SIG-M5 treated with dmso at 0.1 percent for 504 hours (cell line): ENCODE measurements around the gene GRID2.

Experiments used
- DNase-seq: peaks from one replicate; lab custom pipeline; 2025; ENCODE audit not compliant: unreplicated experiment; lab: John Stamatoyannopoulos, UW

GRID2 gene

DNA sequence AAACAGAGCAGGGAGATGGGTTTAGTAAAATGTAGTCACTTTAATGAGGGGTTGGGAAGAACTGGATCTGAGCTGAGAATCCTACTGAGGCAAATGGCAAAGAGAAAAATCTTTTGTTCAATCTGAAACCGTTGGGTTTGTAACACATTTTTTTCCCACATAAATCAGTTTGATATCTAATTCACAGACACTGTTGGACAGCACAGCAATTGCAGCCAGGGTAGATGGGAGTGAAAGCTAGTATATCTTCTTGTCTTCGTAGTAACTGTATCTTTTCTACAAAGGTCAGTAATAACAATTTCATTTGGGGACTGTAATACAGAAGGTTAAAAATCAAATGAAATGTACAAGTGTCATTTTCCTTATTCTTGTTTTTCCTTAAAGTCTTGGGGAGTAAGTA is 875.3 kb downstream of the GRID2 start:
- no peak for DNase-seq

DNA sequence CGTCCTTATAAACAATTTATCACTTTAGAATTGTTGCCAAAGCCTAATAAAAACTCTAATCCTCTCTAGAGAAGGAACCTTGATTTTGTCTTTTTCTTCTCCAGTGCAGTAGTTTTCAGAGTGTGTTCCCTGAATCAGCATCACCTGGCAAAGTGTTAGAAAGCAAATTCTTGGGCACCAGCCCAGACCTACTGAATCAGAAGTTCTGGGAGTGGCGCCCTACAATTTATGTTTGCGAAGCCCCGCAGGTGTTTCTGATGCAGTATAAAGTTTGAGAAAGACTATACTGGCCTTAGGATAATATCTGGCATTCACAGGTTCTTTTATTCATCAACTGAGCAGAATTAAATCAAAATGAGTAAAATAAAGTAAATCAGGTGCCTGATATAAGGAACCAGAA is 879.0 kb downstream of the GRID2 start:
- no peak for DNase-seq

DNA sequence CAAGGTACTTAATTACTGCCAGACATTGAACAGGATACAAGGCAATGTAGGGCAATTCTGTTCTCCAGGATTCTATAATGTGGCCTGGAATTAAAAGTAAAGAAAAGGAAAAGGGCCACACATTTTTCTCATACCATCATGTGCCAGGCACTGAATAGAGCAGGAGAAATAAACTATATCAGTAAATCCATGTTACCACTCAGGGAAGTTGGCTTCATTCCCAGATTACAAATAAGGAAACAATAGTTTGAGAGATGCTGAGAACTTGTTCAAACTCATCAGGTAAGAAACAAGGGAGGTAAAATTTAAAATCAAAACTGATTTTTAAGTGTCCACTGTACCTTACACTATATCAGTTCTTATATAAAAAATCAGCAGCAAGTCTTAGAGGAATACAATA is 879.8 kb downstream of the GRID2 start:
- DNase-seq, result no peak

- no peak for DNase-seq
Measured at GRCh38 chr4:93184053-93184452, 880.3 kb downstream of the GRID2 start.

GRCh38 chr4:93186846-93187245 is 883.1 kb downstream of the GRID2 start:
- no peak for DNase-seq

- no peak for DNase-seq
Measured at GRCh38 chr4:93187466-93187865, 883.7 kb downstream of the GRID2 start.

- DNase-seq, result no peak
Measured at GRCh38 chr4:93187892-93188291, 884.1 kb downstream of the GRID2 start.

DNA sequence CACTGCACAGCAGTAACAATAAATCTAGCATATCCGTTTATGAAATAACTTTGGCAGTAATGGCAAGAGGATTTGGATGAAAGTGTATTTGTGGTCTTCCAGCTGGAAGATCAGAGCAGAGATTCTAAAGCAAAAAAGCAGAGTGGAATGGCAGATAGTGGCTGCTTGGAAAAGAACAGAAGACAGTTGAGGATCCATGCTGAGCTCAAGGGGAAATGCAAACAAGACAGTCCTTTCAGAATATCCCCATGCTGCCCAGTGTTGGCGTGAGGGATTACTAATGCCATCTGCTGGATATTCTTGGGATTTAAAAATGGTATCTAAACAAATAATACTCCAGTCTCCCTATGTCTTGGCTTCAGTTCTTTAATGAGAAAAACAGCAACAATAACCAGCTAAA is 895.7 kb downstream of the GRID2 start:
- DNase-seq, result peak; percentile 24

DNA sequence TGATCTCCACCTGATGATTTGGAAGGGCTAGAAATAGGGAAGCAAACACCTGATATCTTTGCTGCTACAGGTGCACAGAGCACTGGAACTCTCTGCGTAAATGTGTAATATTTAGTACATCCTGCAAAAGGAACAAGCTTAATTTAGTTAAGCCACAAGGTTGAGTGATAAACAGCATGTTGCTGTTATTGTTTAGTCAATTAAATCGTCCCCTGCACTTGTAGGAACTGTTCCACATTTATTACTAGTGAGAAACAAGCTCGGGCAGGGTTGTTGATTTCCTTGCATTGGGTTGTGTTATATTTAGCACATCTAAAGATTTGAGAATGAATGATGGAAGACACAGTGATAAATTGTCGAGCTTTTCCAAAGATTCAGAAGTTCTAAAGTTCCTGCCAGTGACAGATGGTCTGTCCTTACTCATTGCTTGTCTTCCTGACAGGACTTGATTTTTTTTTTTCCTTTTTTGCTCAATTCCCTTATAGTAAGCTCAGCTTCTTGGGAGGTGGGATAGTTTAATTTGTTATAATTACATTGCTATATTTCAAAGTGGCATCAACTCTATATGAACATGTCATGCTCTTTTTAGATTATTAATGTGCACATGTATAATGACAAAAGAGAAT is 897.8 kb downstream of the GRID2 start:
- DNase-seq, result no peak

GRCh38 chr4:93203708-93204107 is 899.9 kb downstream of the GRID2 start:
- DNase-seq, result no peak

- DNase-seq, result no peak
Measured at GRCh38 chr4:93212250-93212649, 908.5 kb downstream of the GRID2 start.

DNA sequence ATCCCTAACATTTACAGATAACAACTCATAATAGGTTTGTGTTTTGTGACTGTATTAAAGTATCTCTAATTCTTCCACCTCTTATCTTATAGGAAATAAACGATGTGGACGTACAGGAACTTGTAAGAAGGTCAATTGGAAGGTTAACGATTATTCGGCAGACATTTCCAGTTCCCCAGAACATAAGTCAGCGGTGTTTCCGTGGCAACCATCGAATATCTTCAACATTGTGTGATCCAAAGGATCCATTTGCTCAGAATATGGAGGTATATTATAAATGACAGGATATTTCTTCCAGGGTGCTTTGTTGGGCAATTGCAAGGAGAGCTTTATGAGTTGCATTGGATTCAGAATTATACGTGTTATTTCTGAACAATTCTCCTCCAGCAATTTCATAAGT is 912.9 kb downstream of the GRID2 start:
- DNase-seq, result no peak

GRCh38 chr4:93217431-93217830 is 913.7 kb downstream of the GRID2 start:
- no peak for DNase-seq

- no peak for DNase-seq
Measured at GRCh38 chr4:93221771-93222170, 918.0 kb downstream of the GRID2 start.

DNA sequence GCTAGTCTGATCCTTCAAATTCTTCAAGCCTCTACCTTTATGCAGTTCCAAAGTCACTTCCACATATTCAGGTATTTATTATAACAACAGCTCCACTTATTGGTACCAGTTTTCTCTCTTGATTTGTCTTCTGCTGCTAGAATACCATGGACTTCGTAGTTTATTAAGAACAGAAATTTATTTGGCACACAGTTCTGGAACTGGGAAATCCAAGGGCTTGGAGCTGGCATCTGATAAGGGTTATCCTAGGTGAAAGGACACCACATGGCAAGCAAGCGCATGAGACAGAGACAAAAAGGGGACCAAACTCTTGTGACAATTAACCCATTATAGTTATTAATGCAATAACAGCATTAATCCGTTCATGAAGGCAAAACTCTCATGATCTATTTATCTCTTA is 924.3 kb downstream of the GRID2 start:
- no peak for DNase-seq

GRCh38 chr4:93232883-93233282 is 929.1 kb downstream of the GRID2 start:
- no peak for DNase-seq

DNA sequence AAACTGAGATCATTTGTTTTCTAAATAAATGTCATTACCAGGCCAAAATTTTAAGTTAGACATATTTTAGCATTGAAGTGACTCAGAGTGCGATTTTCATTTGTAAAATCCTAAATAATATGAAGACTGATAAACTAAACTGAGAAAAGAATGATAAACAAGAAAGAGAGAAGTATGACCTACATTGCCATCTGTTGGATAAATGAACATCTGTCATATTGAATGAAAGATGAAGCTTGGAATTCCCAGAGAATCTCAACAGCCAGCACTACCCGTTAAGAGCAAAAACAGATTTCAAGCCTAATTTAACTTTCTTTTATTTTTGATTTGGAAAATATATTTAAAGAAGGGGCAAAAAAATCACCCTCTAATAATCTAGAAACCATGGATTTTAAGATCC is 933.8 kb downstream of the GRID2 start:
- DNase-seq, result no peak

DNA sequence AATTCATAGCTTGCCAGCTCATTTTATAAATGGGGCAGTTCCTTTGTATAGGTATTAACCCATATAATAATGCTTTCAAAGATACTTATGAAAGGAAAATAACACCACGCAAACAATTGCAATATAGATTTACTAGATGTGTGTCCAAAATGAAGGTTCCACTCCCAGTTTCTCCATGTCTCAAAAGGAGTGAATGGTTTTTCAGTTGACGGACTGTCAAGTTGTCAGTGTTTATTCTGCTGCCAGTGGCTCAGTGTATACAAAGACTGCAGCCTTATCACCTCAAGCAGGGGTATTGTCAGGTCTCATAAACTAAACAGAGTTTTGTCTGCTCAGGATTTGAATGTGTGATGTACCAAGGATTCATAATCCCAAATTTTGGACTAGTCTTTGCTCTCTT is 939.5 kb downstream of the GRID2 start:
- DNase-seq, result no peak

GRCh38 chr4:93261207-93261606 is 957.4 kb downstream of the GRID2 start:
- no peak for DNase-seq

DNA sequence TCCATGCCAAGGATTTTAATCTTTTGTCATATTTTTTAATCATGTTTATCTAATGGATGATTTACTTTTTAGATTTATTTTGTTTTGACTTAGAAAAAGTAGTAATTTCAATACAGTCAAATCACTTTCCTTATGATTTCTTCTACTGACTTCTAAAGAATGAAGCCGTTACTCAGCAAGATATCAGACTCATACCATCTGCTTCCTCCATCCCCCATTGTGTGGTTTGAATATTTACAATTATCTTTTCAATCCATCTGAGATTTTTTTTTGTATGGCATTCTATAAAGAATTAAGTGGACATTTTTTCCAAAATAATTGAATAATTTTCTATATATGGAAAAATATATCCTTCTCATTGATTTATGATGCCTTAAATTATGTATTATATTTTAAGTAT is 959.4 kb downstream of the GRID2 start:
- DNase-seq, result no peak

GRCh38 chr4:93267747-93268146 is 964.0 kb downstream of the GRID2 start:
- DNase-seq, result no peak

GRCh38 chr4:93285346-93285745 is 981.6 kb downstream of the GRID2 start:
- DNase-seq, result no peak

DNA sequence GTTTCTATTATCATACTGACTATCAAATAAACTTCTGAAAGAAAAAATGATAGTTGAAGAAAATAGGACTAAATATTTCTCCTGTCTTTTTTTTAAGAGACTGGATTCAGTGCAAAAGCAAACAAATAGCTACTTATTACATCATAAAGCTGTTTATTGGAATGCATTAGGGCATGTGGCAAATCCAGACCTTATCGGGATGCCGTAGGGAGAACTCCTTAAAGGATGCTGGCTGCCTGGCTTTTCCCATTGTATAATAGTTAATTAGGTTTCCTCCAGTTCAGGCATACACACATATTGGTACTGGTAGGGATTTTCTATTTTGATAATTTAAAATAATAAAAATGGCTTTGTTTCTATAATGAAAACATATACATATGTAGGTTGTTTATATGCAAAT is 985.5 kb downstream of the GRID2 start:
- DNase-seq, result no peak

DNA sequence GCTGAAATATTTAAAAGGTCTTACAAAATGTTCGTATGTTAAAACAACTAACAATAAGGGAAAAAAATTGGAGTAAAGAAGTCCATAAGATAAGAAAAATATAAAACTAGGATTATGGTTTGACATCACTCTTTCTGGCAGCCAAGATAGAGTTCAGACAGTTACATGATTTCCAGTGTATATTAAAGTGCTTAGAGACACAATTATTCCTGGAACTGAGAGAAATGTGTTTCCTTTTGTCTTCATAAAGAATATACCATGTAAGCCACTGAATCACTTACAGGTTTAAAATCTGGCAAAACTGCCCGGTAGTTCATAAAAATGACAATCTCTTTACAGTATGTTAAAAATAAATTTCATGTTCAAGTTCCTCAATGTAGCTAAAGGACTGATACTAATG is 986.1 kb downstream of the GRID2 start:
- no peak for DNase-seq
